Progenitor cell of endocrine pancreas (in vitro differentiated cells): ENCODE data around the gene NAPB. TPM values are rescaled to one million over a fixed set of nuclear protein-coding genes. Genes with fewer than 3 reads are reported as not detected.

Experiments
- DNase-seq: peaks from one replicate; pipeline ENCODE4 v3.0.0; 2021; ENCODE audit warnings: low spot score; ENCODE audit not compliant: unreplicated experiment
- H3K27ac Mint-ChIP-seq: 2 replicates; pipeline ENCODE4 v1.8.0; 2021; ENCODE audit warnings: mild to moderate bottlenecking, moderate library complexity, mixed read lengths
- H3K27me3 Mint-ChIP-seq: 2 replicates; pipeline ENCODE4 v1.8.0; 2021; ENCODE audit warnings: mixed read lengths
- H3K36me3 Mint-ChIP-seq: 2 replicates; pipeline ENCODE4 v1.8.0; 2022; ENCODE audit warnings: mixed read lengths; ENCODE audit not compliant: insufficient read depth
- H3K4me1 Mint-ChIP-seq: 2 replicates; pipeline ENCODE4 v1.8.0; 2021; ENCODE audit warnings: low read depth, mixed read lengths
- H3K4me3 Mint-ChIP-seq: 2 replicates; pipeline ENCODE4 v1.8.0; 2021; ENCODE audit warnings: low read depth, mild to moderate bottlenecking, moderate library complexity, mixed read lengths
- H3K9me3 Mint-ChIP-seq: 2 replicates; pipeline ENCODE4 v1.8.0; 2021; ENCODE audit warnings: low read depth, mixed read lengths
- CTCF ChIP-seq: fragments of 200-600 bp; sonication (generic); IDR thresholded peaks from one replicate; pipeline ENCODE4 v1.5.0; 2021; ENCODE audit warnings: antibody characterized with exemption, mild to moderate bottlenecking; ENCODE audit not compliant: unreplicated experiment
- total RNA-seq: library from RNA; stranded (reverse); gene quantifications from 2 replicates; pipeline ENCODE4 v1.2.1, GENCODE V29; 2021

NAPB gene
- total RNA-seq, 1 donor from 2014 or later, result 22.2 TPM

- H3K27ac Mint-ChIP-seq, result no peak overlapping the region
- no peak overlapping the region for H3K4me3 Mint-ChIP-seq
- DNase-seq, result no peak
- no peaks in the 10 kb centered on the region for H3K4me1 Mint-ChIP-seq
- H3K9me3 Mint-ChIP-seq, result no peaks in the 10 kb centered on the region
- H3K27me3 Mint-ChIP-seq, result peaks cover 13% of the 10 kb centered on the region
- no peaks in the 10 kb centered on the region for H3K36me3 Mint-ChIP-seq
- no peak for TF ChIP-seq CTCF
Observed at GRCh38 chr20:23445596-23446217, 24.4 kb upstream of the NAPB start.

GRCh38 chr20:23444859-23445258 is 23.6 kb upstream of the NAPB start:
- H3K9me3 Mint-ChIP-seq, result no peaks in the 10 kb centered on the region
- H3K27ac Mint-ChIP-seq, result no peak overlapping the region
- H3K4me1 Mint-ChIP-seq, result no peaks in the 10 kb centered on the region
- TF ChIP-seq CTCF, result no peak
- H3K4me3 Mint-ChIP-seq, result no peak overlapping the region
- H3K36me3 Mint-ChIP-seq, result no peaks in the 10 kb centered on the region
- peaks cover 19% of the 10 kb centered on the region for H3K27me3 Mint-ChIP-seq
- no peak for DNase-seq

GRCh38 chr20:23442436-23442835 is 21.1 kb upstream of the NAPB start:
- Mint-ChIP-seq H3K27me3 (peaks cover 17% of the 10 kb centered on the region), H3K4me1 (no peaks in the 10 kb centered on the region), H3K36me3 (no peaks in the 10 kb centered on the region), H3K4me3 (no peak overlapping the region), H3K27ac (no peak overlapping the region), H3K9me3 (no peaks in the 10 kb centered on the region)
- DNase-seq, result no peak
- TF ChIP-seq CTCF, result no peak

GRCh38 chr20:23441850-23442313 is 20.6 kb upstream of the NAPB start:
- Mint-ChIP-seq H3K27me3 (peaks cover 17% of the 10 kb centered on the region), H3K4me3 (no peak overlapping the region), H3K27ac (no peak overlapping the region), H3K4me1 (no peaks in the 10 kb centered on the region), H3K9me3 (no peaks in the 10 kb centered on the region), H3K36me3 (no peaks in the 10 kb centered on the region)
- peak; percentile 95 for TF ChIP-seq CTCF
- peak; percentile 71 for DNase-seq

GRCh38 chr20:23440004-23440403 is 18.7 kb upstream of the NAPB start:
- peaks cover 13% of the 10 kb centered on the region for H3K27me3 Mint-ChIP-seq
- H3K27ac Mint-ChIP-seq, result no peak overlapping the region
- TF ChIP-seq CTCF, result no peak

More at GRCh38 chr20:23440004-23440403, 18.7 kb upstream of the NAPB start:
- Mint-ChIP-seq H3K4me1 (peaks cover 6% of the 10 kb centered on the region), H3K4me3 (no peak overlapping the region), H3K9me3 (no peaks in the 10 kb centered on the region), H3K36me3 (no peaks in the 10 kb centered on the region)
- no peak for DNase-seq
